Left forelimb (tissue), 1 donor: Measurements from ENCODE around the gene IL22.
"Not testable (repeated sequence)": the region's sequence is repeated elsewhere in the genome, so short reads cannot be mapped to it uniquely, and the experiment has no call there.

Experiments used
- DNase-seq: peaks from one replicate; pipeline ENCODE4 v3.0.0-alpha.2; 2018; ENCODE audit warnings: low spot score

IL22 gene

DNA sequence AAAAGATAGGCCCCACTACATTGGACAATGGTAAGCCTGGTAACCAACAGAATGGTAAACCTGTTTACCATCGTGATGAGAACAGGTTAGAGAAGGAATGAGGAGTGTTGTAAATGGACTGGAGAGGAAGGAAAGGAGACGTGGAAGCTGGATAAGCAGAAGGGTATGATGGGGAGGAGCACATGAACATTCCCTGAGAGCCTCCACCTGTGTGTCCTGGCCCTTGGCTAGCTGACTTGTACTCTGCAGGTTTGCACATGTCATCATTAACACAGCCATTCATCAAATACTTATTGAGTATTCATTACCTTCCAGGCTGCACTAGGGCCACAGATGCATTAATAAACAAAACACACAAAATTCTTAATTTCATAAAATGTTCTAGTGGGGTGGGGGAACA, 23.4 kb downstream of the IL22 start:
- DNase-seq = no peak

DNA sequence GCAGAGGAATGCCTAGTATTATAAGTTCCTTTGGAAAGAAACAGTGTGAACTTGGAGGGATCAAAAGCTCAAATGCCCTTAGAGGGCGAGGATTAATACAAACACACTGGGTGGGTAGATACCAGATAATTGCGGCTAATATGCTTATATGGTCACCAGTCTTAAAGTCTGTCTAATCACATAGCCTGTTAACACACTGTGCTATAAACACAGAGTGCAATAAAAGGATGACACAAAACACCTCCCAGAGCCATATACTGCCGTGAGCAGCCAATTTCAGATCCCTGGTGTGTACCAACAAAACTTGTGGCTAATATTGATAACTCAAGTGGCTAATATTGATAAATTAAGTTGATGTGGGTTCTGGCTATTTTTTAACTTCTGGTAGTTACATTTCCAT, 26.0 kb downstream of the IL22 start:
- DNase-seq = no peak

DNA sequence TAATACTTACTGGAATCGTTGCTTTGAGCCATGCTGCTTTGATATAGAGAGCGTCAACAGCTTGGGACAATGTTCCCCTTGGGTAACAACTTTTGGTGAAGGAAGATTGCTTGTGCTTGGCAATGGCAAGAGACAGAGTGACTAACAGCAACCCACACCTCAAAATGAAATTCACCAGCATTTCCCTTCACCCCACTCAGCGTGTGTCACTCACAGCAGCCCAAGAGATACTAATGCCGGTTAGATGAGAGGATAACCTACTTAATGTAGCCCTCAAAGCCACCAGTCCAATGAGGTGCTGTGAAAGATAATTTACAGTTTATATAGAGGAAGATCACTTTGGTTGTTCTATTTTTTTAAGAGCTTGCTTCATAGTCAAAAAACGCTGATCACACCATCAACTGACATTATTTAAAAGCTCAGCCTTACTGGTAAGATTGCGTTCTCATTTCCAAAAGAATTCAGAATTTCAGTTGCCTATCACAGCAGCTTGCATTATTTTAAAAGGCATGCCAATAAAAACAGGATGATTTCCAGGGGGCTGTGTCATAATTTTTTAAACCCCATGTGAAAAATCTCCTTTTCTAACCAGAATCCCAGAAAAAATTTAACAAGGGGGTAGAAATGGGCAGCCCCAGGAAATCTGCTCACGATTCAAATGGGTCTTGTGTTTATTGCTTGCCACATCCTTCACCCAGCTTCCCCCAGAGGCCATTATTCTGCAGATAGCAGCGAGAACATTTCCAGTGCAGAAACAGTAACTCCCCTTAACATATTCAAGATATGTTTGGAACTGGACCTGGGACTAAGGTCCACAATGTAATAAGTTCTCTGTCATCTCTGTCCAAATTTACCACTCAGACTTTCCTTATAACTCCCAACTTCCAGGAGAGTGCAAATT, 27.6 kb downstream of the IL22 start, which contains the start of gene IL26:
IL26 (minus strand) TSS at position 235 of the 901 bp plus-strand sequence; CDS start at position 181, 54 bp downstream.
- DNase-seq = no peak

DNA sequence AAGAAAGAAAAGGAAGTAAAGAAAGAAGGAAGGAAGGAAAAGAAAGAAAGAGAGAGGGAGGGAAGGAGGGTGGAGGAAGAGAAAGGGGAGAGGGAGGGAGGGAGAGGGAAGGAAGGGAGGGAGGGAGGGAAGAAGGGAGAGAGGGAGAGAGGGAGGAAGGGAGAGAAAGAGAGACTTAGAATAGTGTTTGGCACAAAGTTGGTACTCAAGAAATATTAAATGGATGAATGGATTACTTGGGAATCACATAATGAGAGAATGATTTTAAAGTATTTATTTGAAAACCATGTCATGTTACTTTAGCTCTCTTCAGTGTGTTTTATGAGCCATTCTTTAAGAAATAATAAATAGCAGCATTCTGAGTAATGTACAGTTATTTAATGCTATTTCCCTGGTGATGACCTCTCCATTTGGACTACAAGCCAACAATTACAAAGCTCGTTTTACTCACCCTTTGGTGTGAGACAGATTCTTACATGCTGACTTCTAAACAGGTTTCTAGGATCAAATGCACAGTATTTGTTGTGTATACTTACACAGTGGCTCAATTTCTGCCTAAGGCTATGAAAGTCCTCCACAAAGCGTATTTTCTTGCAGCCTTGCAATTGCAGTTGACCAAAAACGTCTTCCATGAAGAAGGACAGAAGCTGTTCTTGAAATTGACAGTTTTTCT, 28.7 kb downstream of the IL22 start:
- DNase-seq = no peak

DNA sequence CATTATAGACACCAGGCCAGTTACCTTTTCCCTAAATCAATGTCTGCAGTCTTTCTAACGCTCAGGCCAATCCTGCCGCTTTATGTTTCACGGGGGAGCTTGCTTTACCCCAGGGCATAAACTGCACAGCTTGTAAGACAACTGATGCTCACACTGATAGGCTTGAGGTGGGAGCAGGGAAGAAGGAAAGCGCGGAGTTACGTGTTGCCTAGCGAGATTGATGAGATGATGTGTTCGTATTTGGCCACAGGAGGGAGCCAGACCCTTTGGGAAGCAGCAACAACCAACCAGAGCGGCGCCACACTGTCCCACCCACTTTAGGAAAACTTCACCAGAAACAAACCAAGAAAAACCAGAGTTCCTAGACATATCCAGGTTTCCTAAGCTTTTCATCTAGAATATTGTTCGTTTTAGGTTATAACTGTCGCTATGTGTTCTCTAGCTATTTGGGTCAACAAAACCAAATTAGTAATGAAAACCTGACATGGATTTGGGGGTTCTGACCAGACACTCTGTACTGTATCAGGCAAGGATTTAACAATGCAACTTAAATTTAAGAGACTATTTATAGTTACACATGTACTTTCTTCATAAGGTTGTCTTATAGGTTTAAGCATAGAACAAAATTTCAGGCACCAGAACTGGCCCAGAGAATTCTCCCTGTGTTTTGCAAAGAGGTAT, 30.2 kb downstream of the IL22 start:
- DNase-seq = peak; percentile 79

DNA sequence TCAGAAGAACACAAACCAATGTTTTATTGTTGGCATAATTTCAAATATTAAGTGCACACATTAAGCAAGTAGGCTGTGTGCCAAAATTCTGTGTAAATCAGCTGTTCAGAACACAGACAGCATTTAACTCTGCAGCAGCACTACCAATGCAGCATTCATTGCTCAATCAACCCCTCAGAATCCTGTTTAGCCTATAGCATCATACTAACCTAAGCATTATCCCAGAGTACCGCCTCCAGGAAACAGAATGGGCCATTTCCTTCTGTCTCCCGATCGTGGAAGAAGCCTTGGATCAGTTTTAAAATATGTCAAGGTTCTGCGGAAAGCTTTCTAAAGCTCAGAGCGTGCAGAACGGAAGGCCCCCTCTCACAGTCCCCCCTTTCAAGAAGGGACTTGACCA, 31.1 kb downstream of the IL22 start:
- DNase-seq = no peak

DNA sequence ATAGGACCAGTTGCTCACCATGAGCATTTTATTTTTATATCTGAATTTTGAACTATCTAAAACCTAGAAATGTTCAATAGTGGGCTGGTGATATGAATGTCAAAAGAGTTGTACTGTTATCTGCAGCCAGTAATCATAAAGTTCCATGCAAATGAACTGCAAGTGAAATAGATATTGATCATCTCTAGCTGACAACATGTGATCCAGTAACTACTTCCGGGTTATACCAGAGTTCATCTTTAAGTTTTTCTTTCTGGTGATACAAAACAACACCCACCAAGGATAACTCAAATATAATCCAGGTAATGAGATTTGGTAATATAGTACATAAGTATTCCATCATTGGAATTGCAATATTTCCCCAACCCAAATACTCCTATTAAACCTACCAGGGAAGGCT, 31.9 kb downstream of the IL22 start:
- no peak for DNase-seq

DNA sequence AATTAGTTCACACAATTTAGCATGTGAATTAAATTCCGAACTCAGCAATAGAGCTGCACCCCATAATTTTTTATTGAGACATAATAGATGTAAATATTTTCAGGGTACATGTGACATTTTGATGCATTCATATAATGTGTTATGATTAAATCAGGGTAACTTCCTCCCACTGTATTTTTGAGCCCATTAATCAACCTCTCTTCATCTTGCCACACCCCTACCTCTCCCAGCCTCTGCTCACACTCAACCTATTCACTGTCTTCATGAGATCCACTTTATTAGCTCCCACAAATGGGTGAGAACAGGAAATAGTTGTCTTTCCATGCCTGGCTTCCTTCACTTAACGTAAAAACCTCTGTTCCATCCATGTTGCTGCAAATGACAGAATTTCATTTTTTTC, 42.5 kb downstream of the IL22 start:
- DNase-seq = no peak

DNA sequence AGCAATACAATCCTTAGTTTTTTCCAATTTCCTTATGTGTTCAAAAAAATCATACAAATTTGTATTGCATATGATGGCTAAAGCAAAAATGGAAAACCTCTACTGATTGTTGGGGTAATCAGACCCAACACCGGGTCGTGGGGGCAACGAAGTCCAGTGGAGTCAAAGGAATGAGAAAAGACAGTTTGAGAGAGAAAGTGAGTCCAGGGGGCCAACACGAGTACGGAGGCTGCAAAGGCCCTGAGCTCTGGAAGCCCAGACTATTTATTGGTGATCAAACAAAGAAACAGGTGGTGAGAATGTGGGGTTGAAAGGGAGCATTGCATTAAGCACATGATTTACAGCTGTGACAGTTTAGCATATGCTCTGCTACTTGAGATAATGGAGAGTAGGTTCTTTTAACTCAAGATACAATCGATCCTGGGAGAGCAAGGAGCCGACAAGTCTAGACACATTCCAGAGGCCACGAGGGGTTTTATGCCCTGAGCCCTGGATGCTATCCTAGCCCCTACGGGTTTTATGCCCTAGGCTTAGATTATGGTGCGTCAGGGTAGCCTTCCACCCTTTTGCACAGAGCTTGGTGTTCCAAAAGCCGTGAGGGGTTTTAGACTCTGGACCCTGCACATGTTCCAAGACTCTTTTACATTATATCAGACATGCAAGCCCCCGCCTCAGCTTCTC, 44.2 kb downstream of the IL22 start:
- DNase-seq = not testable (repeated sequence)

DNA sequence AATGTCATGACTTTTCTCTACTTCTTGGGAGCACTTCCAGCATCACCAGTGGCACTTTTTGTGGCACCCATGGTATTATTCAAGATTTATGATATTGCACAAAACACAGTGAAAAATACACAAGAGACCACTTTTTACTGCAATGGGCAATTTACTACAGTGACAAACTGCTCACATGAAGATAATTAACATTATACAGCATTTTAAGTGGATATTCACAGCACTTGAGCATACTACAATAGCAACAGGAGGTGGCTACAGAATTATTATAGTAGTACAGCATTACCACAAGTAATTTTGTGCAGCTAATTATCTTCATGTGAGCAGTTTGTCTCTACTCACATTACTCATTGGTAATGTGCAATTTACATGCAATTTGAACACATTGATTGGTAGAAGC, 46.1 kb downstream of the IL22 start:
- DNase-seq = no peak

DNA sequence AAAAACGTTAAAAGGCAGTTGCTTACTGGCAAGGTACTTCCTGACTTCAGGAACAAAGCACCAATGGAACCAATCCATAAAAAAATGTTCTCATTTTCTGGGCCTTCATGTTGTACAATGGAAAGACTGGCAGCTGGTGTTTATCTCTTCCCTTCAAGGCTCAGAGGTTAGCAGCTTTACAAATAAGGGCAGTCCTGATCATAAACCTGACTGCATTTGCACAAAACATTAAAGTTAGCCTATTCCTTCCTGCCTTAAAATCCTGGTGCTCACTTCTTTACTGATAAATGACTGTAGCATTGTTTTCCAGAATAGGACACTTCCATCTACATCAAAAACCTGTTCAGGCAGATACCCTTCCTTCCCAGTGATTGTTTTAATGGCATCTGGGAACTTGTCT, 47.0 kb downstream of the IL22 start:
- no peak for DNase-seq

DNA sequence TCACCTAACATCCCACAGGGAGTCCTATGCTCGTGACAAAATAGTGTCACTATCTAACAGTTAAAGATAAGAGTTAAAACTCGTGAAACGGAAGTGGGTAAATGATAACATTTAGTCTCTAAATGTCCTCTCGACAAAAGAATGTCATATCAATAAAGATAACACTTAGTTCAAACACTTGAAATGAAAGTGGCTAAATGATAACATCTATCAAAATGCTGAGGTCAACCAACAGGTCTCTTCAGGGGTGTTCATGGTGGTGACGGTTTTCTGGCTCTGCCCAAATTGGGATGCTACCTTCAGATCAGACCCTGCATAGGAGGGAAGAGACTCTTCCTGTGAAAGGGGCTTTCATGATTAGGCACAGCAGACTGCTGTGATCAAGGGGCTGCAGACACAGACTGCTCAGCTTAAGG, 49.9 kb downstream of the IL22 start:
- DNase-seq = no peak

DNA sequence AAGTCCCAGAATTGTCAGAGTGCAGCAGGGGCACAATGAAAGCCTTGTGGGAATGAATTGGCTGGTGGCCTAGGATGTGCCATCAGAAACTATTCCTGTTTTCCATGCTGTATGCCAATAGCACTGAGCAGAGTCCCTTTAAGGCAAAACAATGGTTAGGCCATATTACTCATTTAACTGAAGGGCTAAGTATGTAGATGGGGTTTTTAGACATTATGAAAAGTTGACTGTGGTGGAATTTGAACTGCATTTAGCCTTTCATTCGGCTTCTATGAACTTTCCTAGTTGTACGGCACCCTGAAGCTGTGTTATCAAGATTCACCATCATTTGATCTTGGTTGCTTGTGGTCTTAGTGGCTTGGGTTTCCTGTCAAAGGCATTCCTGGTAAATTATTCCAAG, 52.5 kb downstream of the IL22 start:
- no peak for DNase-seq

DNA sequence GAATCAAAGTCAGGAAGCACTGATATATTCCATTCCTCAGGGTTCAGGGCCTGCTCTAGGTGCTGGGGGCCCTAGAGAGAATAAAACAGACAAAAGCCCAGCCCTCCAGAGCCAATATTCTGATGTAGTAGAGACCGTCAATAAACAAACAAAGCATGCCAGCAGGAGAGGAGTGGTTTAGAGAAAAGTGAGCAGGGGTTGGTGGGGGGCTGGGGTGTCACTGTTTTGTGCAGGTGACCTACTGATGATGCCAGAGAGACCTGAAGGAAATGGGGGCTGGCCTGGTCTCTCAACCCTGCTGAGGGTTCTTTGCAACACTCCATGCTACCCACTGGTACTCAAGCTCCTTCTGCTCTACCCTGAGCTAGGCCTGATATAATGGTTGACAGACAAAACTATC, 54.3 kb downstream of the IL22 start:
- DNase-seq = no peak

DNA sequence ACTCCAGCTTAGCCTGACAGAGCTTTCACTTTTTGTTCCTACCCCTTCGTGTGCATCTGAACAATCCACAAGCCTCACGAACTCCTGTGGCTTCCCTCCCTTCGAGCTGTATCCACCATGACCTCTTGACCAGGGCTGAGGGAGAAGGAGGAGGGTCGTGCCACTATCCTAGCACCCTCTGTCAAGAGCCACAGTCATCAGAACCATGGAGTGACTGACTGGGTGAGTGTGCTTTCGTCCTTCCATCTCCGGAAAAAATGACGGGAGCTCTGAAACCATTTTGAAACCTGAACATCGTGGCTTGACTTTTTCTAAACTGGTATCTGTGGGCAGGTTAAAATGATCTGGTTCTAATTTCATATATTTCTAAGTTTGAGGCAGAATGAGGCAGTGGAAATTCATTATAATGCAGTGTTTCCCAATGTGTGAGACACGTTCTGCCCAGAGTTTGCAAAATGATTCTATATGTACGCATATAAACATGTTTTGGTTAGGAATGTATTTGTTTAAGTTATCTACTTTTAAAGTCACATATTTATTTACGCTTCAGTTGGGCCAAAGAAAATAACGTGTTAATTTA, 54.8 kb downstream of the IL22 start:
- no peak for DNase-seq
